ENCODE data around the gene CDADC1. TPM values are rescaled to one million over a fixed set of nuclear protein-coding genes. Genes with fewer than 3 reads are reported as not detected.

CDADC1 gene
- total RNA-seq, 1 donor from 2014 or later = 1.7 TPM

GRCh38 chr13:49235856-49236431 is 11.8 kb upstream of the CDADC1 start:
- no peak overlapping the region for H3K4me2 ChIP-seq
- no peak overlapping the region for H2AFZ ChIP-seq (replicated peaks)
- H3K79me2 ChIP-seq (ENCODE audit: low read depth) = no peaks in the 10 kb centered on the region
- H3K9ac ChIP-seq = no peak overlapping the region
- H3K27ac ChIP-seq = no peak overlapping the region
- no peaks in the 10 kb centered on the region for H3K27me3 ChIP-seq
- TF ChIP-seq EZH2phosphoT487 (IDR thresholded peaks at IDR 0.05) = no peak
- no peak for TF ChIP-seq CTCF (IDR thresholded peaks at IDR 0.05)
- no peak for TF ChIP-seq EZH2 (IDR thresholded peaks at IDR 0.05)
- H3K4me3 ChIP-seq = no peak overlapping the region
- no peaks in the 10 kb centered on the region for H3F3A ChIP-seq (ENCODE audit: low read depth)
- no peaks in the 10 kb centered on the region for H3K4me1 Mint-ChIP-seq
- H3K4me3 Mint-ChIP-seq = no peak overlapping the region
- H3K36me3 ChIP-seq = no peaks in the 10 kb centered on the region
- no peaks in the 10 kb centered on the region for H4K20me1 ChIP-seq (ENCODE audit: low read depth)
- no peak for DNase-seq (ENCODE audit: low spot score)
- no peaks in the 10 kb centered on the region for H3K9me3 Mint-ChIP-seq
- H3K27me3 Mint-ChIP-seq (ENCODE audit: insufficient read depth, low read depth) = no peaks in the 10 kb centered on the region
- no peak overlapping the region for H3K27ac Mint-ChIP-seq
- H3K36me3 Mint-ChIP-seq = no peaks in the 10 kb centered on the region
- no peaks in the 10 kb centered on the region for H3K4me1 ChIP-seq
- H3K9me3 ChIP-seq (ENCODE audit: low read depth) = no peaks in the 10 kb centered on the region

GRCh38 chr13:49238621-49239020 is 9.1 kb upstream of the CDADC1 start:
- no peaks in the 10 kb centered on the region for H3K9me3 Mint-ChIP-seq
- H3K4me3 ChIP-seq = no peak overlapping the region

GRCh38 chr13:49240017-49240416 is 7.7 kb upstream of the CDADC1 start:
- peaks cover 3% of the 10 kb centered on the region for H3K4me1 Mint-ChIP-seq
- H3K36me3 ChIP-seq = no peaks in the 10 kb centered on the region
- no peaks in the 10 kb centered on the region for H4K20me1 ChIP-seq (ENCODE audit: low read depth)
- no peaks in the 10 kb centered on the region for H3K9me3 Mint-ChIP-seq
- H3K9ac ChIP-seq = no peak overlapping the region
- H3K27me3 ChIP-seq = no peaks in the 10 kb centered on the region
- no peak overlapping the region for H3K27ac ChIP-seq
- H3K36me3 Mint-ChIP-seq = no peaks in the 10 kb centered on the region
- peak; percentile 39 for DNase-seq (ENCODE audit: low spot score)
- no peak overlapping the region for H3K27ac Mint-ChIP-seq
- H3F3A ChIP-seq (ENCODE audit: low read depth) = no peaks in the 10 kb centered on the region
- H3K4me3 ChIP-seq = no peak overlapping the region
- no peak overlapping the region for H2AFZ ChIP-seq (replicated peaks)
- H3K79me2 ChIP-seq (ENCODE audit: low read depth) = no peaks in the 10 kb centered on the region
- no peaks in the 10 kb centered on the region for H3K4me1 ChIP-seq
- no peaks in the 10 kb centered on the region for H3K9me3 ChIP-seq (ENCODE audit: low read depth)
- no peak for TF ChIP-seq EZH2 (IDR thresholded peaks at IDR 0.05)
- peak; percentile 59 for TF ChIP-seq CTCF (IDR thresholded peaks at IDR 0.05)
- no peak for TF ChIP-seq EZH2phosphoT487 (IDR thresholded peaks at IDR 0.05)
- no peak overlapping the region for H3K4me3 Mint-ChIP-seq
- H3K4me2 ChIP-seq = no peak overlapping the region
- H3K27me3 Mint-ChIP-seq (ENCODE audit: insufficient read depth, low read depth) = no peaks in the 10 kb centered on the region

More at GRCh38 chr13:49238621-49239020, 9.1 kb upstream of the CDADC1 start:
- H3K36me3 ChIP-seq = no peaks in the 10 kb centered on the region
- Mint-ChIP-seq H3K4me1 (no peaks in the 10 kb centered on the region), H3K36me3 (no peaks in the 10 kb centered on the region), H3K27ac (peak overlapping the region; percentile 23), H3K27me3 (ENCODE audit: insufficient read depth, low read depth) (no peaks in the 10 kb centered on the region), H3K4me3 (no peak overlapping the region)
- TF ChIP-seq CTCF (IDR thresholded peaks at IDR 0.05) (no peak), EZH2phosphoT487 (IDR thresholded peaks at IDR 0.05) (no peak), EZH2 (IDR thresholded peaks at IDR 0.05) (no peak)
- H3K79me2 ChIP-seq (ENCODE audit: low read depth) = no peaks in the 10 kb centered on the region
- H3K27me3 ChIP-seq = no peaks in the 10 kb centered on the region
- no peak overlapping the region for H3K4me2 ChIP-seq
- H2AFZ ChIP-seq (replicated peaks) = no peak overlapping the region
- no peak overlapping the region for H3K9ac ChIP-seq
- DNase-seq (ENCODE audit: low spot score) = no peak
- no peak overlapping the region for H3K27ac ChIP-seq
- H4K20me1 ChIP-seq (ENCODE audit: low read depth) = no peaks in the 10 kb centered on the region
- H3K9me3 ChIP-seq (ENCODE audit: low read depth) = no peaks in the 10 kb centered on the region
- no peaks in the 10 kb centered on the region for H3K4me1 ChIP-seq
- no peaks in the 10 kb centered on the region for H3F3A ChIP-seq (ENCODE audit: low read depth)

Data from neural progenitor cell (in vitro differentiated cells).